MM.1S (cell line): ENCODE measurements around the gene SOX2.

Source experiments
- DNase-seq: peaks from one replicate; pipeline ENCODE4 v3.0.0-alpha.2; 2015
- H2AFZ ChIP-seq: fragments of 300-600 bp; sonication (generic); 2 replicates; pipeline ENCODE4 v1.6.0; 2016; ENCODE audit warnings: antibody characterized with exemption, low read length
- H3F3A ChIP-seq: fragments of 300-600 bp; sonication (generic); 2 replicates; pipeline ENCODE4 v1.6.1; 2016; ENCODE audit warnings: mild to moderate bottlenecking, antibody characterized with exemption, low read length, moderate library complexity, mixed read lengths; ENCODE audit not compliant: insufficient read depth
- H3K27ac ChIP-seq: fragments of 300-600 bp; sonication (generic); 2 replicates; pipeline ENCODE4 v1.5.1; 2016; ENCODE audit warnings: mild to moderate bottlenecking, low read length
- H3K27me3 ChIP-seq: fragments of 300-600 bp; sonication (generic); replicated peaks from 2 replicates; pipeline ENCODE4 v1.6.0; 2016; ENCODE audit warnings: low read length; ENCODE audit not compliant: insufficient read depth
- H3K36me3 ChIP-seq: fragments of 300-600 bp; sonication (generic); replicated peaks from 2 replicates; pipeline ENCODE4 v1.6.1; 2016; ENCODE audit warnings: mild to moderate bottlenecking, low read length, mixed read lengths; ENCODE audit not compliant: insufficient read depth
- H3K4me1 ChIP-seq: fragments of 300-600 bp; sonication (generic); 2 replicates; pipeline ENCODE4 v1.6.1; 2016; ENCODE audit warnings: low read length, mixed read lengths
- H3K4me2 ChIP-seq: fragments of 300-600 bp; sonication (generic); 2 replicates; pipeline ENCODE4 v1.6.0; 2016; ENCODE audit warnings: low read depth, low read length
- H3K4me3 ChIP-seq: fragments of 300-600 bp; sonication (generic); 2 replicates; pipeline ENCODE4 v1.5.1; 2016; ENCODE audit warnings: low read length, mixed read lengths
- H3K79me2 ChIP-seq: fragments of 300-600 bp; sonication (generic); 2 replicates; pipeline ENCODE4 v1.6.1; 2016; ENCODE audit warnings: mixed run types, low read length, mixed read lengths
- H3K9ac ChIP-seq: fragments of 300-600 bp; sonication (generic); 2 replicates; pipeline ENCODE4 v1.6.1; 2016; ENCODE audit warnings: low read length, mixed read lengths
- H3K9me2 ChIP-seq: fragments of 300-600 bp; sonication (generic); replicated peaks from 2 replicates; pipeline ENCODE4 v1.6.1; 2016; ENCODE audit warnings: mild to moderate bottlenecking, low read length, mixed read lengths; ENCODE audit not compliant: insufficient read depth
- H3K9me3 ChIP-seq: fragments of 300-600 bp; sonication (generic); replicated peaks from 2 replicates; pipeline ENCODE4 v1.6.1; 2016; ENCODE audit warnings: mild to moderate bottlenecking, low read length, mixed read lengths; ENCODE audit not compliant: insufficient read depth
- H4K20me1 ChIP-seq: fragments of 300-600 bp; sonication (generic); 2 replicates; pipeline ENCODE4 v1.6.1; 2016; ENCODE audit warnings: mild to moderate bottlenecking, low read length, moderate library complexity, mixed read lengths; ENCODE audit not compliant: insufficient read depth
- EZH2 ChIP-seq: fragments of 300-600 bp; sonication (generic); optimal IDR thresholded peaks from 2 replicates; pipeline ENCODE3; 2017; ENCODE audit warnings: low read depth, mild to moderate bottlenecking, antibody characterized with exemption, low read length, mixed read lengths
- EZH2phosphoT487 ChIP-seq: fragments of 300-600 bp; sonication (generic); IDR thresholded peaks from 2 replicates; pipeline ENCODE4 v1.6.1; 2018; ENCODE audit warnings: antibody characterized with exemption, low read length
- TF ChIP-seq, protein P1 (sequence below): fragments of 300-600 bp; sonication (generic); IDR thresholded peaks from 2 replicates; pipeline ENCODE4 v1.5.1; 2016; ENCODE audit warnings: antibody characterized with exemption, low read length, mixed read lengths

Gene SOX2

DNA sequence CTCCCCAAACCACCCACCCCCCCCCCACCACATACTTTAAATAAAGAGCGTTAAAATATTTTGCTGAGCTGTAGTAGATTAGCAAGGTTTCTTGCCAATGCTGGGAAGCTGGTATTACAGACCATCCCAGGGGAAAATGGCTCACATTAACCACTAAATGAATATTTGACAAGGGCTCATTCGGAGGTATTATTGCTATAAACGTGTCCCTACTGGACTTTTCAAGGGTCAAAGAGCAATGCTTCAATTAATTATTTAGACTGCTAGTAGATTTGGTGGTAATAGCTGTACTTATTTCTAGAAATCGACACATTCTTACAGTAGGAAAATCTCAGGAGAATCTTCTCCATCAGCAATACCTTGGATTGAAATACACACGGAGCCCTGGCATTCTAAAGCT, 5.2 kb downstream of the SOX2 start:
- peaks cover 31% of the 10 kb centered on the region for H3K79me2 ChIP-seq
- no peaks in the 10 kb centered on the region for H3K9me3 ChIP-seq
- H3K27ac ChIP-seq = no peak overlapping the region
- no peaks in the 10 kb centered on the region for H3K36me3 ChIP-seq
- no peak for TF ChIP-seq EZH2phosphoT487
- TF ChIP-seq, protein P1, sequence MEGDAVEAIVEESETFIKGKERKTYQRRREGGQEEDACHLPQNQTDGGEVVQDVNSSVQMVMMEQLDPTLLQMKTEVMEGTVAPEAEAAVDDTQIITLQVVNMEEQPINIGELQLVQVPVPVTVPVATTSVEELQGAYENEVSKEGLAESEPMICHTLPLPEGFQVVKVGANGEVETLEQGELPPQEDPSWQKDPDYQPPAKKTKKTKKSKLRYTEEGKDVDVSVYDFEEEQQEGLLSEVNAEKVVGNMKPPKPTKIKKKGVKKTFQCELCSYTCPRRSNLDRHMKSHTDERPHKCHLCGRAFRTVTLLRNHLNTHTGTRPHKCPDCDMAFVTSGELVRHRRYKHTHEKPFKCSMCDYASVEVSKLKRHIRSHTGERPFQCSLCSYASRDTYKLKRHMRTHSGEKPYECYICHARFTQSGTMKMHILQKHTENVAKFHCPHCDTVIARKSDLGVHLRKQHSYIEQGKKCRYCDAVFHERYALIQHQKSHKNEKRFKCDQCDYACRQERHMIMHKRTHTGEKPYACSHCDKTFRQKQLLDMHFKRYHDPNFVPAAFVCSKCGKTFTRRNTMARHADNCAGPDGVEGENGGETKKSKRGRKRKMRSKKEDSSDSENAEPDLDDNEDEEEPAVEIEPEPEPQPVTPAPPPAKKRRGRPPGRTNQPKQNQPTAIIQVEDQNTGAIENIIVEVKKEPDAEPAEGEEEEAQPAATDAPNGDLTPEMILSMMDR = no peak
- no peak for TF ChIP-seq EZH2
- no peak overlapping the region for H2AFZ ChIP-seq
- H3K27me3 ChIP-seq = no peaks in the 10 kb centered on the region
- H3K4me2 ChIP-seq = no peak overlapping the region
- H4K20me1 ChIP-seq = no peaks in the 10 kb centered on the region
- H3K4me1 ChIP-seq = peaks cover 3% of the 10 kb centered on the region; the same call in 1 of the 2 replicates
- H3K9me2 ChIP-seq = no peaks in the 10 kb centered on the region
- no peak overlapping the region for H3K9ac ChIP-seq
- peaks cover 15% of the 10 kb centered on the region; the same call in 1 of the 2 replicates for H3F3A ChIP-seq
- DNase-seq = no peak
- H3K4me3 ChIP-seq = no peak overlapping the region

DNA sequence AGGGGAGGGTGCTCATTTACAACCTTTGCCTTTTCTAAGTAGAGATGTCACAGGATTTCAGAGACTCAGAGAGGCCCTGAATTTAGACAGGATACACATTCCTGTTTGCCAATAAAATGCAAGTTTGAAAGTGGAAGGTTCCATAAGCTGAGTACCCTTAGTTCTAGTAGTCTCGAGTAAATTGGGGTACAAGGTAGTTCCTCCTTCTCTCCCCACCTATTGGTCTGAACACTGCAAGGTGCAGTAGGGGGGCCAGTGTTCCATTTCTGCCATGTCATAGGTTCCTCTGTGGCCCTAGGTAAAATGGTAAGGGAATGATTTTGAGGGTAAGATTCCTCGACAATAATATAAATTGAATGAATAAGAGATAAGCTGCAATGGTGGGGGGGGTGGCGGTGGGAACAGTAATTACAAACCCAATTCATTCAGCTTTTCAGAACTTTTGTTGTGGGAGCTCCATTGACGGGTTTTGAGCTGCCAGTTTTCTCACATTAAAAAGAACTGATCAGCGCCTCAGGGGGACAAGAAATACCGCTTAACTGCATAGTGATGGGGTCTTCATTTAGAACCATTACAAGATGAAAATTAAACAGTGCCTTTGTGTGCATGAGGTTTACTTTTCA, 5.9 kb downstream of the SOX2 start:
- no peak for DNase-seq

DNA sequence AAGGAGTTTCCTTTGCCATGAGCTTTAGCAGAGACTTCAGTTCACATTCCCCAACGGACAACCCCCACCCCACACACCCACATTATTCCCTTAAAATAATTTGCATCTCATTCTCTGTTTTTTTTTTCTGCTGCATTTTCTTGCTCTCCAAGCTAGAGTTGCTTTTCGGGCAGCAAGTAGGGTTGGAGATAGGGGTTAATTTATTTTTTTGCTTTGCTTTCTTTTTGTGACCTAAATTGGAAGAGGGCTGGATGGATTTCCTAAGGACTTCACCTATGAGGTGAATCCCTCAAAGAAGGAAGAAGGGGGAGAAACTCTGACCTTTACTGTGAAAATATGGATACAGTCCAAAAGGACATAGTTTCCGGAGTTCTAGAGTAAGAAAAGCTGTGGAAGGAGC, 6.6 kb downstream of the SOX2 start:
- H3K4me3 ChIP-seq = no peak overlapping the region
- DNase-seq = no peak
- H3K27me3 ChIP-seq = no peaks in the 10 kb centered on the region
- no peaks in the 10 kb centered on the region for H3K36me3 ChIP-seq
- H4K20me1 ChIP-seq = no peaks in the 10 kb centered on the region
- no peak overlapping the region for H3K27ac ChIP-seq
- H3F3A ChIP-seq = peaks cover 5% of the 10 kb centered on the region; the same call in 1 of the 2 replicates
- no peaks in the 10 kb centered on the region for H3K9me3 ChIP-seq
- H3K4me1 ChIP-seq = peaks cover 3% of the 10 kb centered on the region; the same call in 1 of the 2 replicates
- H3K4me2 ChIP-seq = no peak overlapping the region
- TF ChIP-seq EZH2 = no peak
- TF ChIP-seq EZH2phosphoT487 = no peak
- TF ChIP-seq, protein P1 = no peak
- H3K9ac ChIP-seq = no peak overlapping the region
- H3K9me2 ChIP-seq = no peaks in the 10 kb centered on the region
- H2AFZ ChIP-seq = no peak overlapping the region
- H3K79me2 ChIP-seq = peaks cover 20% of the 10 kb centered on the region

More for the DNA sequence above, 5.9 kb downstream of the SOX2 start:
- Histone ChIP-seq H3K79me2 (peaks cover 27% of the 10 kb centered on the region), H3F3A (peaks cover 11% of the 10 kb centered on the region; the same call in 1 of the 2 replicates), H3K9me2 (no peaks in the 10 kb centered on the region), H3K27me3 (no peaks in the 10 kb centered on the region), H2AFZ (no peak overlapping the region), H3K27ac (no peak overlapping the region), H3K36me3 (no peaks in the 10 kb centered on the region), H4K20me1 (no peaks in the 10 kb centered on the region), H3K9ac (no peak overlapping the region), H3K4me3 (no peak overlapping the region), H3K4me2 (no peak overlapping the region), H3K9me3 (no peaks in the 10 kb centered on the region), H3K4me1 (peaks cover 3% of the 10 kb centered on the region; the same call in 1 of the 2 replicates)
- TF ChIP-seq EZH2phosphoT487 (no peak), EZH2 (no peak)
